Endothelial cell of hepatic sinusoid (primary cell): ENCODE results near the gene CLEC12A.
"Not testable (repeated sequence)": the region's sequence is repeated elsewhere in the genome, so short reads cannot be mapped to it uniquely, and the experiment has no call there.

Experiments used
- in situ Hi-C: cut with HindIII; loops from 2 replicates; pipeline ENCODE4 v1.10.0; 2017; ENCODE audit warnings: low sequenced_read_pairs

Gene CLEC12A

GRCh38 chr12:9971181-9971580 is at the start of gene CLEC12A:
TSS of gene CLEC12A (plus strand) at chr12:9971409. CDS start at chr12:9971597, 188 bp downstream.
- in situ Hi-C loops: no loop called here

- in situ Hi-C loops: no loop called here
These were observed 48.8 kb upstream of the CLEC12A start for GRCh38 chr12:9922429-9922828.

GRCh38 chr12:9925705-9926393 is 45.4 kb upstream of the CLEC12A start:
- in situ Hi-C loops: no loop called here

- in situ Hi-C loops: no loop called here
These were observed 44.3 kb upstream of the CLEC12A start for GRCh38 chr12:9926876-9927275.

- in situ Hi-C loops: no loop called here
These were observed 42.6 kb upstream of the CLEC12A start for GRCh38 chr12:9928607-9929006.

GRCh38 chr12:9931245-9931644 is 40.0 kb upstream of the CLEC12A start:
- in situ Hi-C loops: loop anchor here (5.0 kb wide), 1 partner anchor 71 kb away; no protein-coding TSS in a partner anchor

DNA sequence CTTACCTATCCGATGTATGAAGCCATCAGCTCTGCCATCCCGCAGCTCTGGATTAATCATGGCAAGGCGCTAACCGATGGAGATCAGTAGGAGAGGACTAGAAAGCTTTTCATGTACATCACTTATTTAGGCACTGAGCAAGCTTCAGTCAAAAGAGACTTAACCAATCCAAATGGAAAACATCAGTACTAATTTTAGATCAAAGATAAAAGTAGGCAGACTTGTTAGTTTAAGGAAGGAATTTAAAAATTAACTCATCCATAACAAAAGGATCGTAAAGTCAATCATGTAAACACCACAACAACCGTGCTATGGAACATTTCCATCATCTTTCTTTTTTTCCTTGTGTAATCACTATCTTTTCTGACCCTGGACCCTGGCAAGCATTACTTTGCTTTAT is 38.9 kb upstream of the CLEC12A start, which contains the start of gene CLEC2A:
Gene CLEC2A, minus strand, starts transcription at position 101 of the 400 bp plus-strand sequence. Its CDS starts 41 bp downstream, at position 60.
- in situ Hi-C loops: loop anchor here (5.0 kb wide), 1 partner anchor 70 kb away; no protein-coding TSS in a partner anchor

GRCh38 chr12:9933958-9934357 is 37.3 kb upstream of the CLEC12A start:
- in situ Hi-C loops: loop anchor here (5.0 kb wide), 1 partner anchor 68 kb away; no protein-coding TSS in a partner anchor

DNA sequence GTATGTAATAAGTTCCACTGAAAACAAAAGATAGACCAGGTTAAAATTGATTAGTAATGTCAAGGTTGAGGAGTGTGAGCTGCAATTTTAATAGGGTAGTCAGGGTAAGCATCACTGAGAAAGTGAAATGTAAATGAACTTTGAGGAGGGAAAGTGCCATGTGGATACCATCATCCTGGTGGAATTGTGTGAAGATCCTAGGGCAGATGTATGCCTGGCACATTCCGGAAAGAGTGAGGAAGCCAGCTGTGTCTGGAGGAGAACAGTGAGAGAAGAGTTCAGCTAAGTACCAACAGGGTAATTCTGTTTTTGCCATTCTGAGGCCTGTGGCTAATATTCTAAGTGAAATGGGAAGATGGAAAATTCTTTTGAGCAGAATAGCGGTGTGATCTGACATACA is 36.2 kb upstream of the CLEC12A start:
- in situ Hi-C loops: no loop called here

DNA sequence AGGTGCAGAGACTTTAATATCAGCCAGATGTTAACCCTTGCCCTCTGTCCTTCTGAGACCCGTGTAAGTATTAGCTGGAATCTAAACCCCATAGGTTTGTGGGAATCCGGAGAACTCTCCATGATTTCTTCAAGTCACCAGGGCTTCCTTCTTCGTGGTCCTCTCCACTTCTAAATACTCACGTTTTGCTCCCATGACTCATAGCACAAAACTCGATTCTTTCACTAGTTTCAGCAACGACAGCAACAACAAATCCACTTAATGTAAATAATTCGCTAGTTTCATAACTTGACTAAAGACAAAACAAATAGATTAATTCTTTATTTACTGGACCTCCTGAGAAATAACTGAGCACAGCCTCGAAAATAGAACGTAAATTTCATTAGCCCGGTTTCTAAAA is 34.6 kb upstream of the CLEC12A start:
- in situ Hi-C loops: no loop called here

- in situ Hi-C loops: no loop called here
These were observed 30.8 kb upstream of the CLEC12A start for GRCh38 chr12:9940375-9940774.

- in situ Hi-C loops: no loop called here
These were observed 29.4 kb upstream of the CLEC12A start for GRCh38 chr12:9941838-9942237.

- in situ Hi-C loops: no loop called here
These were observed 28.0 kb upstream of the CLEC12A start for GRCh38 chr12:9943240-9943639.

GRCh38 chr12:9944391-9944790 is 26.8 kb upstream of the CLEC12A start:
- in situ Hi-C loops: no loop called here

DNA sequence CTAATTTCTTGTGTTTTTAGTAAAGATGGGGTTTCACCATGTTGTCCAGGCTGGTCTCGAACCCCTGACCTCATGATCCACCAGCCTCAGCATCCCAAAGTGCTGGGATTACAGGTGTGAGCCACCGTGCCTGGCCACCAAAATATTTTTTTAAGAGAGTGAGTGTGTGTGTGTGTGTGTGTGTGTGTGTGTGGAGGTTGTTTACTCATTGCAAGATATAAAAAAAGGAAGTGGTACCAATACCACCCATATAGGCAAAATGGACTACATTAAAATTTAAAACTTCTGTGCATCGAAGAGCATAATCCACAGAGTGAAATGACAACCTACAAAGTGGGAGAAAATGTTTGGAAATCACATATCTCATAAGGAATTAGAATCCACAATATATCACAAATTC is 23.5 kb upstream of the CLEC12A start:
- in situ Hi-C loops: no loop called here

DNA sequence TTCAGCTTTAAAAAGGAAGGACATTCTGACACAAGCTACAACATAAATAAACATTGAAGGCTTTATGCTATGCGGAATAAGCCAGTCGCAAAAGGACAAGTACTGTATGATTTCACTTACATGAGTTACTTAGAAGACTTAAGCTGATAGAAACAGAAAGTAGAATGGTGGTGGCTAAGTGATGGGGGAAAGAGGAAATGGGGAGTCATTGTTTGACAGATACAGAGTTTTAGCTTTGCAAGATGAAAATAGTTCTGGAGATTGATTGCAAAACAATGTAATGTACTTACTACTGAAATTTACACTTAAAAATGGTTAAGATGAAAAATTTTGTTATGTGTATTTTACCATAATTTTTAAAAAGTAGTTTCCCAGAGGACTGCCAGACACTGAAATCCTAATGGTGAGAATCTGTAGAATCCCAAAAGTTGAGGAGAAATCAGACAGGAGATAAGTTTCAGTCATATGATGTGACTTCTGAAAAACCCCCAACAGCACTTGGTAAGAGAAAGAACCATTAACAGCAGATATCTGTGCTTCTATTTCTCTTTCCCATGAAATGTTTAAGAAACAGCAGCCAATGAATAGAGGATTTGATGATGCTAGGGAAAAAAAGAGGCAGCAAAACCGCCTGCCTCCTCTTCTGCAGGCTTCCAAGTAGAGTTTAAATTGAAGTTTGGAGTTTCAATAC is 22.5 kb upstream of the CLEC12A start:
- in situ Hi-C loops: no loop called here

DNA sequence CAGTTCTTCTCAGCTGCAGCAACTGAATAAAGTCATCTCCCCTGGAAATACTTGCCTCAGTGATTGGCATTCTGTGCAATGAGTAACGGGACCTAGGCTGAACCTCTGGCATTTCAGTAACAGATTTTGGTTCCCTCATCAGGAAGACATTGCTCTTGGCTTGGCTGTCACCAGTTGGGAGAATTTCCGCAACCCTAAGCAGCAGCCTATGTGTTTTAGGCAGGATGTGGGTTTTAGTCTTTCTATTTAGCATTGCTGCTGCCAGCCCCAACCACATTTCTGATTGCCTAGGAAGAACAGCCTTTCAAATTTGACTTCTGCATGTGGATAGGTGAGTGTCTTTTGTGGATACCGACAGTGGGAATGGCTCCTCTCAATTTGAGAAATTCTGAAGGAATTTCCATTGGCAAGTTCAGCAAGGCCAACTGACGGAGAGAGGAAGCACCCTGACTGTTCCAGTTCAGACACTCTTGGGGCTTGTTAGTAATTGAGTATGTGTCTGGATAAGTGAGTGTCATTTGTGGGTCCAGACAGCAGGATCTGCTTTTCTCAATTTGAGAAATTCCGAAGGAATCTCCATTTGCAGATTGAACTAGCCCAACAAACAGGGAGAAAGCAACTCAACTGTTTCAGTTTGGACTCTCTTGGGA is 20.1 kb upstream of the CLEC12A start:
- in situ Hi-C loops: no loop called here

DNA sequence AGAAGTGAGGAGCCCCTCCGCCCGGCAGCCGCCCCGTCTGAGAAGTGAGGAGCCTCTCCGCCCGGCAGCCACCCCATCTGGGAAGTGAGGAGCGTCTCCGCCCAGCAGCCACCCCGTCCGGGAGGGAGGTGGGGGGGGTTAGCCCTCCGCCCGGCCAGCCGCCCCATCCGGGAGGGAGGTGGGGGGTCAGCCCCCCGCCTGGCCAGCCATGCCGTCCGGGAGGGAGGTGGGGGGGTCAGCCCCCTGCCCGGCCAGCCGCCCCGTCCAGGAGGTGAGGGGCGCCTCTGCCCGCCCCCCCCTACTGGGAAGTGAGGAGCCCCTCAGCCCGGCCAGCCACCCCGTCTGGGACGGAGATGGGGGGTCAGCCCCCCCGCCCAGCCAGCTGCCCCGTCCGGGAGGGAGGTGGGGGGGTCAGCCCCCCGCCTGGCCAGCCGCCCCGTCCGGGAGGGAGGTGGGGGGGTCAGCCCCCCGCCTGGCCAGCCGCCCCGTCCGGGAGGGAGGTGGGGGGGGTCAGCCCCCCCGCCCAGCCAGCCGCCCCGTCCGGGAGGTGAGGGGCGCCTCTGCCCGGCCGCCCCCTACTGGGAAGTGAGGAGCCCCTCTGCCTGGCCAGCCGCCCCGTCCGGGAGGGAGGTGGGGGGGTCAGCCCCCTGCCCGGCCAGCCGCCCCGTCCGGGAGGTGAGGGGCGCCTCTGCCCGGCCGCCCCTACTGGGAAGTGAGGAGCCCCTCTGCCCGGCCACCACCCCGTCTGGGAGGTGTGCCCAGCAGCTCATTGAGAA is 18.1 kb upstream of the CLEC12A start:
- in situ Hi-C loops: not testable (repeated sequence)

DNA sequence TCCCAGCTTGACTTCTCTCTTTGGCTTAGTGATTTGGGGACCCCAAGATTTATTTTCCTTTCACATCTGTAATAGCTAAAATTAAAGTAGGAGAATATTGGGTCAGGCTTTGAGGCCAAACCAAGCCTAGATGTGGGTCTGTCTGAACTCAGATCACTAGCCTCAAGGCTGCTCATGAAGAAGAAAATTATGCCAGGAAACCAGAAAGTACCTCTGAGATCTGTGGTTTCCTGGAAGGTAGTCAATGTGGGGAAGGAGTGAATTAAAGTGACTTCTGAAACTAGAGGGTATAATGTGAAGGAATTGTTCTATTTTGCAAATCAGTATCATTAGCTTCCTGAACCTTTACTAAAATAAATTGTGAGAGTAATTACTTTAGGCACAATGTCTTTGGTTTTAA is 13.4 kb upstream of the CLEC12A start:
- in situ Hi-C loops: no loop called here

GRCh38 chr12:9960590-9960989 is 10.6 kb upstream of the CLEC12A start:
- in situ Hi-C loops: no loop called here

DNA sequence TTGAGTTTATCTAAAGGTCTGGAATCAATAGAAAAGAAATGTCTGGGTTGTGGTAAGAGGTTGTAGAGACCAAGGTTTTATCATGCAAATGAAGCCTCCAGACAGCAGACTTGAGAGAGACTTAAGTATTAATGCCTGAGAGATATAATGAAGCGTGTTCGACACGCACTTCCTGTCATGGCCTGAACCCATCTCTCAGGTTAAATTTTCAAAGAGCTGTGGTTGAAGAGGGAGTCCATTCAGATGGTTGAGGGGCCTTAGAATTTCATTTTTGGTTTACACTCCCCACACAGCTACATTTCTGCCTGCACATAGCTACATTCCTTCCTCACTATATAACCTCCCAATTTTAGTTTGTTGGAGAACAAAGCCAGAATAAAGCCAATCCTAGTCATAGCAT is 10.1 kb upstream of the CLEC12A start:
- in situ Hi-C loops: no loop called here
